Stimulated activated CD4-positive, alpha-beta T cell treated with anti-CD3 and anti-CD28 coated beads, Interleukin-2, amount 100 ng/mL, for 24 hours (primary cell): ENCODE data around the gene PTPRN2.
"Not testable (repeated sequence)": the region's sequence is repeated elsewhere in the genome, so short reads cannot be mapped to it uniquely, and the experiment has no call there.

Experiments
- DNase-seq, 2 donors: peaks; one replicate each; pipeline ENCODE4 v3.0.0-alpha.2; 2020

Gene PTPRN2

GRCh38 chr7:157926107-157926506, 661.5 kb downstream of the PTPRN2 start:
- no peak for DNase-seq

- no peak for DNase-seq
These were observed 662.2 kb downstream of the PTPRN2 start for GRCh38 chr7:157925383-157925875.

DNA sequence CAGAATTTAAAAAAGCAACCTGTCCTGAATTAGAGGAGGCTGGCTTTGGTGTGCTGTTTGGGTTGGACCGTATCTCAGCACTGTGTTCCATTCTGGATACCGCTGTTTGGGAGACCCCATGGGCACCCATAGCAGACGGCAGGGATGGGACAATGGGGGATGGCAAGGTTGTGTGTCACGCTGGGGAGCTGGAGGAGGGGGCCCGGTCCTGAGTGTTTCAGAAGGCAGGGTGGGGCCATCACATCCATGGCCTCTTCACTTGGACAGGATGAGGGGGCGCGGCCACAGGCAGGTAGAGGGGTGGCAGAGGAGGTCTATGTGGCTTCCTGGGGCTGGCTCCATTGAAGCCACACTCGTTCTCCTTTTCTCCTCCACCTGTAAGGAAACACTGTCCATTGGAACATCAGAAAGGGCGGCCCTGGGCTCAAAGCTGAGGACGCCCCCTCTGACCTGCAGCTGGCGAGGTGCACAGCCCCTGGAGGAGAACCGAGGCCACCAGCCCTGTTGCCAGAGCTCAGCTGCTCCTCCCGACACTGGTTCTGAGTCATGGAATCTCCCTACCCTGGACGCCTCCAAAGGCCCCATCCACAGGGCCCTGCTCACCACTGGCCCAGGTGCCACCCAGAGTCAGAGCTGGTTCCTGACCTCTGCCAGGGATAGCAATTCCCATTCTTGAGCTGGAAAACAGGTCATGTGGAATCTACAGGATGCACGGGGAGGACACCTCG, 663.6 kb downstream of the PTPRN2 start:
- no peak for DNase-seq

GRCh38 chr7:157922576-157922975, 665.0 kb downstream of the PTPRN2 start:
- DNase-seq, result no peak

DNA sequence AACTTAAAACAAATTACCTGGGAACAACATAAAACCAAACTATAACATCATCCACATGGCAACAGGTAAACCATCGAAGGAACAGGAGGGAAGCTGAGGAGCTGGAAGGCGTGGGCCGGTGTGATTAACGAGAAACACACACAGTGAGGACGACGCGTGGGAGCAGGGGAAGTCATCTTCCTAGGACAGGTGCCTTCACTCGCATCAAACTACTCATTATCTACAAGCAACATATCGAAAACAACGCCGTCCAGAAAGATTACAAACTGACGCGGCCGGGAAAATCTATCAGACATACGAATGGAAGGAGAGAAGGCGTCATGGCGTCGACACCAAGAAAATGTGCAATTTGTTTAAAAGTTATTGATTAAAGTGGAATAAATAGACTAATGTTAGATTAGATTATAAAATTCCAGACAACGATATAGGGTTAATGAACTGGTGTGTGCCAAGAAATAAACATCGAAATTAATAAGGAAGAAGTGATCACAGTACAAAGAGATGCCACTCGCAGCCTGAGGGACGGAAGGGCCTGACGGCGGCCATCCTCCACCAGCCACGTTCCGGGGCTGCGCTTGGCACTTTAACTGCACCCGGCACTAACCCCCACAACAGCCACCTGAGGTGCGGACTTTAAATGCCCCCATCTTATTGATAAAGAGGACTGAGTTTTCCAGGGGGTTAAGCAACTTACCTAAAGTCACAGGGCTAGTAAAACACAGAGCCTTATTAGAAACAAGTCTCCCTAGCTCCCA, 669.1 kb downstream of the PTPRN2 start:
- no peak for DNase-seq

DNA sequence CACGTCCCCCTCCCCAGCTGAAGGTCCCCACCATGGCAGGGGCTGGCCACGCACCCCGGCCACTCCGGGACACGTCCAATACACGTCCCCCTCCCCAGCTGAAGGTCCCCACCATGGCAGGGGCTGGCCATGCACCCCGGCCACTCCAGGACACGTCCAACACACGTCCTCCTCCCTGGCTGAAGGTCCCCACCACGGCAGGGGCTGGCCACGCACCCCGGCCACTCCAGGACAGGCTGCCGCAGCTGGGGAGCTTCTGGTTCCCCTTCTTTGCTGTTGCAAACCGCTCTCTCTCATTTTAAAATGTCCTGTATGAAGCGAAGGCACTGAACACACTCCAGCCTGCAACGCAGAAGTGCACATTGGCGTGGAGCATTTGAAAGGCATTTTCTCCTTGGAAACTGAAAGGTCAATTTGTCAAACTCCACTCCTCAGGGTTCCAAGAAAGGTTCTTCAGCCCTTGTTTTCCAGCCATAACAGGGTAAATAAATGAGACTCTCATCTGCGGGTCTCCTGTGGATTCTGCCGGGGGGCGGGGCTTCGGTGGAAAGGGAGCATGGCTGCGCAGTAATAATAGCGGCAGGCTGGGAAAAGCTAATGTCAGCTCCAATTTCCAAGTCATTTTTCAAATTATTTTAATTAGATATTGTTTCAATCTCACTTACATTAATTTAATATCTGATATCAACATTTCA, 670.5 kb downstream of the PTPRN2 start:
- no peak for DNase-seq

- no peak for DNase-seq
These were observed 677.2 kb downstream of the PTPRN2 start for GRCh38 chr7:157910446-157910845.

- DNase-seq, result not testable (repeated sequence)
These were observed 677.6 kb downstream of the PTPRN2 start for GRCh38 chr7:157910045-157910444.

DNA sequence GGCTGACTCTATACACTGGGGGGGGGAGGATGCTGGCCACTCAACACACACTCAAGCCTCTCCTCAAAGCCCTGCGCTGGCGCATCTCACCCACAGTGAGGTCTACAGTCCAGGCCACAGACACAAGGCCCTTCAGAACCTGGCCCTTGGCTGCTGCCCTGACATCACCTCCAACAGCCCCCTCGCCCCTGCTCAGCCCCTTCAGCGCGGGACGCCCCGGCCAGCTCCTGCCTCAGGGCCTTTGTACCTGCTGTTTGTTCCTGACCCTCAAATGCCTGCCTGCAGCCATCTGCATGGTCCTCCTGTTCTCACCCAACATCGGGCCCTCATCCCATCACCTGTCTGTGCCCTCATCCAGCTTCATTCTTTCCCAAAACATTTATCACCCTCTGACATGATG, 678.3 kb downstream of the PTPRN2 start:
- DNase-seq, result no peak

- DNase-seq, result no peak
These were observed 679.4 kb downstream of the PTPRN2 start for GRCh38 chr7:157908006-157908782.

GRCh38 chr7:157907091-157907490, 680.5 kb downstream of the PTPRN2 start:
- DNase-seq, result no peak

DNA sequence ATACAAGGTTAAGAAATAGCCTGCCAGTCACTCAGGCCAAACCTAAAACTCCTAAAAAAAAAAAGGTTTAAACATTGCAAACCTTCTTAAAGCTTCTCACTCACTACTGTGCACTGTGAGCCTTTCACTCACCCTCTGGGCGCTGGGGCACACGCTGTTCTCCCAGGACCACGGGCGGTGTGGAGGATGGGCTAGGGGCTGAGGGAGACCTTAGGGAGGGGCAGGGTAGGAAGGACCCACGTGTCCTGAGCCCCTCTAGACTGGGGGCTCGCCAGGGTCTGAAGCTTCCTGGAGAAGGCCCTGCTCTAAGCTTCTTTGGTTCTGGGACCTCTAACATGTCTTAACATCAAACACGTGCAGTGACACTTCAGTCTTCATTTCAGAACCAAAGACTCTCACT, 681.0 kb downstream of the PTPRN2 start:
- no peak for DNase-seq

GRCh38 chr7:157905651-157906461, 681.8 kb downstream of the PTPRN2 start:
- DNase-seq, result no peak

DNA sequence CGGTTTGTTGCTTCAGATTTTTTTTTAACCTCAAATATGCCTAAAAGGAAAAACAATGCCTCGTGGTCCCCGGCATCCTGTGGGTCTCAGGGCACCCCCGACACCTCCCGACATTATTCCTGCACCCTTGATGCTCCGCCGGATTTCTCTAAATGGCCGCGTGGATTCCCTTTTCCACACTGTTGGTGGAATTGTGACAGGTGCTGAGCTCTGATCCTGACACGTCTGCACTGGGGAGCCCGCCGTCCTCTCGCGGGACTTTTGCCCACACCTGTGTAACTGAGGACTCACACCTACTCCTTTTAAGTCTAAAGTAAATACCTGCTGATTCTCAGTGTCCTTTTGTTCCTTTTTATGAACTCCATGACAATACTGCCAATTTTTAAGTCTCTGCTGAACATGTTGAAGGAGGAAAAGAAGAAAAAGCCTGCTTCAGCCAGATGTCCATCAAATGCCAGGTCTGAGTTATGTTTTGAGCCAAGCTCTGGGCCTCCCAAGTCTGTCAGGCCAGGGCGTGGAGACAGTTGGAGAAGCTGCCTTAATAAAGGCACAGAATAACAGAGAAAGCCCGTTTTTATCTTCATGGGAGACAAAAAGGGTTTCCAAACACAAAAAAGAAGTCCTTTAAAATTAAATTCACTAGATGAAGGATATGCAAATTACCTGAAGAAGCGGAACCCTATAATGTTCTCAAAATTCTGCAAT, 682.6 kb downstream of the PTPRN2 start:
- no peak for DNase-seq

- no peak for DNase-seq
These were observed 683.3 kb downstream of the PTPRN2 start for GRCh38 chr7:157904211-157904865.

DNA sequence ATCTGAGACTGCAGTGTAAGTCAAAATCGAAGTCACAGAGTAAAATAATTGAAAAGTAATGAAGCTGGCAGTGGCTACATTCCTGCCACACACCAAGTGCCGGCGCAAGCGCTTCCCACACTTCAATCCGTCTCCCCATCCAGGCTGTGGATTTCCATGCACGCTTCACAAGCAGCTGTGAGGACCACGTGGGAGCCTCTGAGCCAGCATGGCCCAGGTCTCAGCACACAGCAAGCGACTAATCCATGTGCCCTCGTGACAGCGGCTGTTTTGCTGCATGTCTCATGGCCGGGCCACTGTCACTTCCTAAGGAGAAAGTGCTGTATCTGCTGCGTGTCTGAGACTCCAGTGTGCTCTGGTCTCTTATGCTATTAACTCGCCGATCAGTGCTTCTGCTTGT, 683.9 kb downstream of the PTPRN2 start:
- DNase-seq, result no peak

DNA sequence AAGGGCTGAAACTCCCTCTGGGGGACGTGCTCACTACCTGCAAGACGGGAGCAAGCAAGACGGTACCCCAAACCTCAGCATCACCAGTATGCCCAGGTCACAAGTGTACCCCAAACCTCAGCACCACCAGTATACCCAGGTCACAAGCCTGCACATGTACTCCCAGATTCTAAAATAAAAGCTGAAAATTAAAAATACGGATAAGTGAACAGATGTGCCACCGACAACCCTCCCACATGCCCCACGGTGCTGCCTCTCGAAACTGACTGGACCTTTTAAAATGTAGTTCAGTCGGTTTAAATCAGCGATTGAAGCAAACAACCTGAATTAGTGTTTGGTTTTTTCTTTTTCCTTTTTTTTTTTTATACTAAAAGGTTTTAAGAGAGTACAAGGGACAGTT, 684.3 kb downstream of the PTPRN2 start:
- DNase-seq, result no peak

DNA sequence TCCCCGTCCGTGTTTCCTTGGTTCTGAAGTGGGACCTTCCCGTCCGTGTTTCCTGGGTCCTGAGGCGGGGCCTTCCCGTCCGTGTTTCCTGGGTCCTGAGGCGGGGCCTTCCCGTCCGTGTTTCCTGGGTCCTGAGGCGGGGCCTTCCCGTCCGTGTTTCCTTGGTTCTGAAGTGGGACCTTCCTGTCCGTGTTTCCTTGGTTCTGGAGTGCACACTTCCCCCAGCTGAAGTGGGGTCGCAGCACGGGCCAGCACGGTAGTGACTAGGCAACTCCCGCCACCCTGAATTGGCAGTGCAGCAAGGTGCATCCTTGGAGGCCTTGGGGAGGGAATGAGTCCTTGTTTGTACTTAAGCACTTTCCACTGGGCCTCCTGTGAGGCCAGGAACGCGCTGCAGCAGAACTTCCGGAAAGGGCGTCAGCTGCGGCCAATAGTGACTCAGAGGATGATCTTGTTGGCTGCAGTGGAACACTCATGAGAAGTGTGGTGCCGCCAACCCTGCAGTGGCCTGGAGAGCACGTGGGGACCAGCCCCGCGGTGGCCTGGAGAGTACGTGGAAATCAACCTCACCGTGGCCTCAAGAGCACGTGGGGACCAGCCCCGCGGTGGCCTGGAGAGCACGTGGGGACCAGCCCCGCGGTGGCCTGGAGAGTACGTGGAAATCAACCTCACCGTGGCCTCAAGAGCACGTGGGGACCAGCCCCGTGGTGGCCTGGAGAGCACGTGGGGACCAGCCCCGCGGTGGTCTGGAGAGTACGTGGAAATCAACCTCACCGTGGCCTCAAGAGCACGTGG, 685.6 kb downstream of the PTPRN2 start:
- not testable (repeated sequence) for DNase-seq

DNA sequence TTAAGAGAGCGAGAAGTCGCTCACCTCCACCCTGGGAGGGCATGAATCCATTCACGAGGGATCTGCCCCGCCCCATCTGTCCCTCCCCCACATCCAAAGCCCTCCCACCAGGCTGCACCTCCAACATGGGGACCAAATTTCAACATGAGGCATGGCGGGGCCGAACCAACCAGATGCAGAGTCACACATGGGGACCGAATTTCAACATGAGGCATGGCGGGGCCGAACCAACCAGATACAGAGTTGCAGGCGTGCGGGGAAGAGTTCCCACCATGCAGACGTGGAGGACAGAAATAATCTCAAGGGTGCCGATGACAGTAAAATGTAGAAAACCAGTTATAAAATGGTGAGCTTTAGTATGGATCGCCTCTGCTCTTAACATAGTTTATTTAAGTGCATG, 686.5 kb downstream of the PTPRN2 start:
- DNase-seq, result no peak

DNA sequence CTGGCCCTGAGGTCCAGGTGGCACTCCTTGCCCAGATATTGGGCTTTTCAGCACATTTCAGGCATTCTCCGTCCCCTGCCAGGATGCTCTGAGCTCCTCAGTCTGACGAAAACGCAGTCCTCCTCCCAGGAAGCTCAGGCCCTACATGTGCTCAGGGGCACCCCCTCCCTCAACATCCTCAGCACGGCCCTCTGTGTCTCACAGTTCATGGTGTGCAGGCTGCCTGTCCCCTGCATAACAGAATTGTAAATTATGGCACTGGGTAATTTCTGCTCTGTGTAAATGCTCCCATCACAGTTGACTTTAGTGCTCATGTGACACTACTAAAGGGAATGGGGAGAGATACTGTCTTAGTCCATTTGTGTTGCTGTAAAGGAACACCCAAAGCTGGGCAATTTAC, 687.1 kb downstream of the PTPRN2 start:
- DNase-seq, result no peak
